Endodermal cell (in vitro differentiated cells): Measurements from ENCODE around the gene MTG2. TPM values are rescaled to one million over a fixed set of nuclear protein-coding genes. Genes with fewer than 3 reads are reported as not detected.

ENCODE experiments used
- DNase-seq: peaks from one replicate; pipeline ENCODE4 v3.0.0-alpha.2; 2017
- H3K27ac ChIP-seq: 2 replicates; pipeline ENCODE4 v1.5.1; 2013; ENCODE audit warnings: mild to moderate bottlenecking, low read depth, low read length, moderate library complexity
- H3K27me3 ChIP-seq: 2 replicates; pipeline ENCODE4 v1.6.1; 2013; ENCODE audit warnings: mild to moderate bottlenecking, low read length, moderate library complexity; ENCODE audit not compliant: insufficient read depth, control insufficient read depth, poor library complexity, severe bottlenecking
- H3K36me3 ChIP-seq: 2 replicates; pipeline ENCODE4 v1.7.0; 2013; ENCODE audit warnings: mild to moderate bottlenecking, low read length, moderate library complexity; ENCODE audit not compliant: control insufficient read depth, insufficient read depth
- H3K4me1 ChIP-seq: one replicate; pipeline ENCODE4 v1.7.0; 2013; ENCODE audit warnings: low read length; ENCODE audit not compliant: control insufficient read depth, insufficient read depth
- H3K4me3 ChIP-seq: 2 replicates; pipeline ENCODE4 v1.5.1; 2013; ENCODE audit warnings: mild to moderate bottlenecking, low read length, moderate library complexity
- H3K9ac ChIP-seq: 2 replicates; pipeline ENCODE4 v1.6.1; 2013; ENCODE audit warnings: mild to moderate bottlenecking, low read length, moderate library complexity; ENCODE audit not compliant: poor library complexity, severe bottlenecking; ENCODE audit errors: extremely low read depth
- H3K9me3 ChIP-seq: 2 replicates; pipeline ENCODE4 v1.6.1; 2013; ENCODE audit warnings: mild to moderate bottlenecking, low read length, moderate library complexity; ENCODE audit not compliant: control insufficient read depth
- H3K27ac Mint-ChIP-seq: 2 replicates; pipeline ENCODE4 v1.8.0; 2020; ENCODE audit warnings: mixed read lengths
- H3K27me3 Mint-ChIP-seq: 2 replicates; pipeline ENCODE4 v1.8.0; 2021; ENCODE audit warnings: mild to moderate bottlenecking, mixed read lengths; ENCODE audit not compliant: insufficient read depth
- H3K36me3 Mint-ChIP-seq: 2 replicates; pipeline ENCODE4 v1.8.0; 2020; ENCODE audit warnings: low read depth, mixed read lengths
- H3K4me1 Mint-ChIP-seq: 2 replicates; pipeline ENCODE4 v1.8.0; 2020; ENCODE audit warnings: mixed read lengths
- H3K4me3 Mint-ChIP-seq: 2 replicates; pipeline ENCODE4 v1.8.0; 2020; ENCODE audit warnings: mild to moderate bottlenecking, moderate library complexity, mixed read lengths
- H3K9me3 Mint-ChIP-seq: 2 replicates; pipeline ENCODE4 v1.8.0; 2020; ENCODE audit warnings: mild to moderate bottlenecking, mixed read lengths
- WGBS, 2 experiments: methylation state at CpG; one replicate each; pipeline versions ENCODE4 v1.1.5 to v1.1.7; 2013; ENCODE audit warnings: missing lambda C conversion rate in 2 of 2, mixed read lengths in 1 of 2; ENCODE audit not compliant: insufficient coverage in 1 of 2, insufficient read length in 1 of 2; 5-methylcytosine and 5-hydroxymethylcytosine counted together
- total RNA-seq, 2 donors: library from RNA; stranded (reverse); fragmentation: NEBNext Ultra II Directional in 1 of 2; extraction: Animal tissue kit (Norgen Biotek cat#: 25700) in 1 of 2; gene quantifications; 2 replicates in 1 of 2; 3 replicates in 1 of 2; pipeline ENCODE4 v1.2.1, GENCODE V29; 2021
- TF ChIP-seq, protein P1 (sequence below): fragments of 200-600 bp; sonication (generic); conservative IDR thresholded peaks from 2 replicates; pipeline ENCODE4 v1.5.0; 2021; ENCODE audit warnings: antibody characterized with exemption, mild to moderate bottlenecking

Gene MTG2
- total RNA-seq, 2 donors from 2014 or later, result 28.2 to 29.6 TPM

DNA sequence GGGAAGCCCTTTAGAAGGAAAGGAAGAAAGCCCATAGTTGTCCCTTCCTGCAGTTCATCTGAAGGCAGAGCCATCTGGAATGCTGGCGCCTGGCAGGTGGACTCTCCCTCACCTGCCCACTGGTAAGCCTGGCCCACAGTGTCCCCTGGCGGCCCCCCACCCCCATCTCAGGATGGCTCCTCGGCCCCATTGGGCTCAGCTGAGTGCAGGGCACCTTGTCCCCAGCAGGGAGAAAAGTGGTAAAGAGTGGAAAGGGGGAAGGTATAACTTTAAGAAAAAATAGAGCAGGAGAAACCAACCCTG lies 26.6 kb upstream of the MTG2 start:
- peaks cover 7% of the 10 kb centered on the region for H3K9me3 ChIP-seq
- peaks cover 9% of the 10 kb centered on the region for H3K9me3 Mint-ChIP-seq
- H3K4me1 Mint-ChIP-seq, result peaks cover 11% of the 10 kb centered on the region
- H3K4me3 Mint-ChIP-seq, result no peak overlapping the region
- no peak overlapping the region for H3K4me3 ChIP-seq
- H3K27me3 Mint-ChIP-seq, result no peaks in the 10 kb centered on the region
- H3K36me3 Mint-ChIP-seq, result peaks cover 43% of the 10 kb centered on the region
- WGBS, 2 experiments, result 83 to 100% methylated on average over 1 to 3 of the region's 3 CpGs
- H3K36me3 ChIP-seq, result peaks cover 52% of the 10 kb centered on the region
- H3K27me3 ChIP-seq, result no peaks in the 10 kb centered on the region
- DNase-seq, result no peak
- H3K9ac ChIP-seq, result no peak overlapping the region
- peak overlapping the region; percentile 24 for H3K27ac ChIP-seq
- TF ChIP-seq, protein P1, sequence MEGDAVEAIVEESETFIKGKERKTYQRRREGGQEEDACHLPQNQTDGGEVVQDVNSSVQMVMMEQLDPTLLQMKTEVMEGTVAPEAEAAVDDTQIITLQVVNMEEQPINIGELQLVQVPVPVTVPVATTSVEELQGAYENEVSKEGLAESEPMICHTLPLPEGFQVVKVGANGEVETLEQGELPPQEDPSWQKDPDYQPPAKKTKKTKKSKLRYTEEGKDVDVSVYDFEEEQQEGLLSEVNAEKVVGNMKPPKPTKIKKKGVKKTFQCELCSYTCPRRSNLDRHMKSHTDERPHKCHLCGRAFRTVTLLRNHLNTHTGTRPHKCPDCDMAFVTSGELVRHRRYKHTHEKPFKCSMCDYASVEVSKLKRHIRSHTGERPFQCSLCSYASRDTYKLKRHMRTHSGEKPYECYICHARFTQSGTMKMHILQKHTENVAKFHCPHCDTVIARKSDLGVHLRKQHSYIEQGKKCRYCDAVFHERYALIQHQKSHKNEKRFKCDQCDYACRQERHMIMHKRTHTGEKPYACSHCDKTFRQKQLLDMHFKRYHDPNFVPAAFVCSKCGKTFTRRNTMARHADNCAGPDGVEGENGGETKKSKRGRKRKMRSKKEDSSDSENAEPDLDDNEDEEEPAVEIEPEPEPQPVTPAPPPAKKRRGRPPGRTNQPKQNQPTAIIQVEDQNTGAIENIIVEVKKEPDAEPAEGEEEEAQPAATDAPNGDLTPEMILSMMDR, result no peak
- peak overlapping the region; percentile 26 for H3K27ac Mint-ChIP-seq
- peaks cover 2% of the 10 kb centered on the region for H3K4me1 ChIP-seq

DNA sequence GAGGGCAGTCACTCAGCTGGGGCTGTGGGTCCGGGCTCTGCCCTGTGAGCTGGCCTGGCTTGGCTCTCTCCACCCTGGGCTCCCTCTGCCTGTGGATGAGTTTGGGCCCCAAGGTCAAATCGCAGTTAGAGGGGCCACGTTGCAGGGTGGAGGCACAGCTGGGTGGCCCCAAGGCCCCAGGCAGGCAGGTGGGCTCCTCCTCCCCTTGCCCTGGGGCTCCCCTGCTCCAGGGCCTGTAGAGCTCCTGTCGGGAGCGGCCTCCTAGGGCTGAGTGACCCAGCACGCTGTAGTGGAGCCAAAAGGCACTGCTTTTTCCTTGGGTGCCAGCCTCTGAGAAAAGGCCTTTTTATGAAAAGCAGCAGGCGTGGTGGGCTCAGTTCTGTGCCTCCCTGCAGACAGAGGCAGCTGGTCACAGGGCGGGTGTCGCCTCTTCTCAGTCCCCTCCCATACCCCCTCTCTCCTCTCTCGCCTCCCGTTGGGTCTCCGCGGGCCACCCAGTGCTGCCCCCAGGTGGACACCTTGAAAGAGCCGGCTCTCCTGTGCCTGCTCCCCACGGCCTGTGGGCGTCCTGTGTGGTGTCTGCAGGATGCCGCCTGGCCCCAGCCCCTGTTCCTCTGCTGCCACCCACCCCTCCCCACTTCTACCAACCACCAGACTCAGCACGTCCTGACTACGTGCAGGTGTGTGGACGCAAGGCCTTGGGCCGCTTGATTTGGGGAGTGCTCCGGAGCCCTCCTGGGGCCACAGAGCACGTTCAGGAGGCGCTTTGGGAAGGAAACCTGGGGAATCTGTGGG lies 26.0 kb upstream of the MTG2 start:
- H3K36me3 Mint-ChIP-seq, result peaks cover 42% of the 10 kb centered on the region
- H3K9me3 ChIP-seq, result peaks cover 7% of the 10 kb centered on the region
- H3K4me3 ChIP-seq, result no peak overlapping the region
- H3K9ac ChIP-seq, result no peak overlapping the region
- H3K4me1 Mint-ChIP-seq, result peaks cover 11% of the 10 kb centered on the region
- H3K27ac Mint-ChIP-seq, result peak overlapping the region; percentile 52
- H3K4me3 Mint-ChIP-seq, result no peak overlapping the region
- TF ChIP-seq, protein P1, result peak; percentile 88
- no peaks in the 10 kb centered on the region for H3K27me3 Mint-ChIP-seq
- WGBS, 2 experiments, result 68% methylated on average over 14 to 24 of the region's 24 CpGs
- H3K27me3 ChIP-seq, result no peaks in the 10 kb centered on the region
- peaks cover 9% of the 10 kb centered on the region for H3K9me3 Mint-ChIP-seq
- peaks cover 2% of the 10 kb centered on the region for H3K4me1 ChIP-seq
- peaks cover 55% of the 10 kb centered on the region for H3K36me3 ChIP-seq
- DNase-seq, result peak; percentile 94
- H3K27ac ChIP-seq, result peak overlapping the region; percentile 24

DNA sequence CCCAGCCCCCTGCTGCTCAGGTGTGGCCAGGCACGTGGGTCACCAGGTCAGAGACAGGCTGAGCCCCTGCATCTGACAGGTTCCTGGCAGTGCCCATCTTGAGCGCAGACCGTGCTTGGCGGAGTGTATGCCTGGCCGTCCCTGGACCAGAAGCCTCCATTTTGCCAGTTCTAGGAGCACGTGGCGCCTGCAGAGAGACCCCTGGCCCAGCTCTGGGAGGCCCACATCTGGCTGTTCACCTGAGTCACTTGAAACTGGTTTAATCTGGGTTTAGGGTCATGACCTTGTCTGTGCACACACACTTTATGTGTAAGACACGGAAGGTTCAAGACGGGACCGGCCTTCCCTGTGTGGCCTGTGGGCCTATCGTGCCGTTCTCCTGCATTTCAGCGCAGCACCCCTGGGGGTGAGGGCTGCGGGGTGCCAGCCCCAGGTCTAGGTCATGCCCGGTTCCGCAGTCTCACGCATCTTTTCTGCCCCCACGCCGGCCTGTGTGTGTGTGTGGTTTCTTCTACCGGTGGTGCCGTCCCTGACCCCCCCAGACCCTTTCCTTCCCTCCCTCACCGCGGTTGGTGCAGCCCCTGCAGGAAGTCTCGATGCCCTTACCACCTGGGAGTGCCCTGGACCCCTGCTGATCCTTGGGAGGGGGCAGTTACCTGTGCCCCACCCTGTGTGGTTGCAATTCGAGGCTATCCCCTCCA lies 25.3 kb upstream of the MTG2 start:
- no peak overlapping the region for H3K27ac ChIP-seq
- Mint-ChIP-seq H3K4me1 (peaks cover 11% of the 10 kb centered on the region), H3K4me3 (no peak overlapping the region), H3K36me3 (peaks cover 37% of the 10 kb centered on the region), H3K27me3 (no peaks in the 10 kb centered on the region), H3K27ac (no peak overlapping the region), H3K9me3 (peaks cover 7% of the 10 kb centered on the region)
- H3K36me3 ChIP-seq, result peaks cover 53% of the 10 kb centered on the region
- no peak for DNase-seq
- no peak overlapping the region for H3K9ac ChIP-seq
- H3K4me1 ChIP-seq, result peaks cover 2% of the 10 kb centered on the region
- peaks cover 7% of the 10 kb centered on the region for H3K9me3 ChIP-seq
- no peaks in the 10 kb centered on the region for H3K27me3 ChIP-seq
- H3K4me3 ChIP-seq, result no peak overlapping the region
- WGBS, 2 experiments, result 94 to 98% methylated on average over 16 to 22 of the region's 25 CpGs
- TF ChIP-seq, protein P1, result no peak
